HCT116 (cell line): ENCODE results near the gene SLK. TPM values are rescaled to one million over a fixed set of nuclear protein-coding genes. Genes with fewer than 3 reads are reported as not detected.

ENCODE experiments used
- ATAC-seq: fragments of 200-7000 bp; cut with Tn5 transposase; 2 replicates; pipeline ENCODE4 v1.9.1; 2020; ENCODE audit warnings: mild to moderate bottlenecking, moderate library complexity
- BruUV-seq: library from RNA; stranded (reverse); fragments of 400-500 nt; replicated peaks from 2 replicates; lab custom pipeline; 2021; lab: Mats Ljungman, UMichigan
- CTCF ChIA-PET: fragments of 300-600 bp; sonication (Branson Sonifier 250); formaldehyde crosslinking; loops from one replicate; lab custom pipeline; 2021; ENCODE audit warnings: antibody characterized with exemption; lab: Charles Lee
- POLR2A ChIA-PET: fragments of 300-600, 350-600 bp; sonication (Branson Sonifier 250); formaldehyde crosslinking; loops from one replicate; lab custom pipeline; 2021; ENCODE audit warnings: antibody characterized with exemption; lab: Charles Lee
- RAD21 ChIA-PET, 2 experiments: fragments of 300-600 bp; sonication (Branson Sonifier 250); formaldehyde crosslinking; loops; one replicate each; lab custom pipeline; 2023; ENCODE audit warnings: low total read pairs in 2 of 2; ENCODE audit not compliant: uncharacterized antibody in 2 of 2, unreplicated experiment in 2 of 2, low non-redundant PET in 1 of 2; lab: Charles Lee
- DNase-seq: peaks from one replicate; pipeline ENCODE4 v3.0.0-alpha.2; 2010; ENCODE audit warnings: low read depth, low spot score
- H2AFZ ChIP-seq: fragments of 200-600 bp; shearing (Covaris generic), sonication (generic); 2 replicates; pipeline ENCODE4 v1.6.1; 2017; ENCODE audit warnings: low read depth, mixed run types, mixed read lengths, antibody characterized with exemption, low read length; ENCODE audit not compliant: poor library complexity, severe bottlenecking
- H3K27ac ChIP-seq: 2 replicates; pipeline ENCODE4 v1.5.1; 2012; ENCODE audit warnings: low read depth, low read length
- H3K27me3 ChIP-seq: fragments of 200-600 bp; sonication (generic); 2 replicates; pipeline ENCODE4 v1.6.1; 2016; ENCODE audit warnings: mixed run types, low read length, mixed read lengths; ENCODE audit not compliant: insufficient read depth
- H3K36me3 ChIP-seq, 2 experiments: fragments of 200-500 bp in 1 of 2; fragments of 200-600 bp in 1 of 2; sonication (Bioruptor generic) in 1 of 2; sonication (generic) in 1 of 2; 2 replicates each; pipeline versions ENCODE4 v1.5.1 to v1.6.1; 2014 to 2016; ENCODE audit warnings: low read length in 2 of 2, inconsistent platforms in 1 of 2, mixed read lengths in 1 of 2, mixed run types in 1 of 2; ENCODE audit not compliant: insufficient read depth in 2 of 2, control insufficient read depth in 1 of 2
- H3K4me1 ChIP-seq, 2 experiments: fragments of 200-600 bp in 1 of 2; sonication (generic) in 1 of 2; 2 replicates each; pipeline versions ENCODE4 v1.5.1 to v1.6.1; 2012 to 2017; ENCODE audit warnings: low read length in 2 of 2, inconsistent platforms in 1 of 2, mild to moderate bottlenecking in 1 of 2, mixed read lengths in 1 of 2, mixed run types in 1 of 2, moderate library complexity in 1 of 2; ENCODE audit not compliant: insufficient read depth in 2 of 2, control insufficient read depth in 1 of 2
- H3K4me2 ChIP-seq: fragments of 200-600 bp; sonication (generic); 2 replicates; pipeline ENCODE4 v1.6.1; 2017; ENCODE audit warnings: mixed run types, low read length, mixed read lengths
- H3K4me3 ChIP-seq, 2 experiments: fragments of 200-600 bp in 1 of 2; sonication (generic) in 1 of 2; replicated peaks in 1 of 2; 2 replicates each; pipeline ENCODE4 v1.5.1; 2011 to 2016; ENCODE audit warnings: low read length in 2 of 2, control low read depth in 1 of 2, low read depth in 1 of 2, mild to moderate bottlenecking in 1 of 2, mixed read lengths in 1 of 2, mixed run types in 1 of 2
- H3K79me2 ChIP-seq: fragments of 200-600 bp; sonication (generic); 2 replicates; pipeline ENCODE4 v1.6.1; 2017; ENCODE audit warnings: mild to moderate bottlenecking, mixed run types, low read length, moderate library complexity, mixed read lengths; ENCODE audit not compliant: insufficient read depth
- H3K9ac ChIP-seq: fragments of 200-600 bp; sonication (generic); 2 replicates; pipeline ENCODE4 v1.6.1; 2016; ENCODE audit warnings: low read length, mixed read lengths
- H3K9me2 ChIP-seq: fragments of 200-600 bp; sonication (generic), shearing (Covaris generic); 2 replicates; pipeline ENCODE4 v1.6.1; 2017; ENCODE audit warnings: mixed run types, mild to moderate bottlenecking, moderate library complexity; ENCODE audit not compliant: insufficient read depth
- H3K9me3 ChIP-seq, 2 experiments: fragments of 200-500 bp in 1 of 2; fragments of 200-600 bp in 1 of 2; sonication (Bioruptor generic) in 1 of 2; sonication (generic) in 1 of 2; 2 replicates each; pipeline ENCODE4 v1.6.1; 2014 to 2017; ENCODE audit warnings: low read length in 2 of 2, mixed read lengths in 2 of 2, inconsistent platforms in 1 of 2, low read depth in 1 of 2, mild to moderate bottlenecking in 1 of 2, mixed run types in 1 of 2, moderate library complexity in 1 of 2; ENCODE audit not compliant: control insufficient read depth in 1 of 2, insufficient read depth in 1 of 2
- H4K20me1 ChIP-seq: fragments of 200-600 bp; sonication (generic), shearing (Covaris generic); 2 replicates; pipeline ENCODE4 v1.6.1; 2017; ENCODE audit warnings: mixed run types, mild to moderate bottlenecking, moderate library complexity; ENCODE audit not compliant: insufficient read depth
- CBX3 ChIP-seq: IDR thresholded peaks from 2 replicates; pipeline ENCODE4 v1.6.1; 2012; ENCODE audit warnings: low read depth
- CEBPB ChIP-seq: IDR thresholded peaks from 2 replicates; pipeline ENCODE4 v1.6.1; 2012; ENCODE audit warnings: low read depth
- EGR1 ChIP-seq: IDR thresholded peaks from 2 replicates; pipeline ENCODE4 v1.6.1; 2012; ENCODE audit warnings: low read depth
- EZH2phosphoT487 ChIP-seq: fragments of 200-600 bp; IDR thresholded peaks from 2 replicates; pipeline ENCODE4 v1.6.1; 2018; ENCODE audit warnings: antibody characterized with exemption, borderline replicate concordance
- FOSL1 ChIP-seq: IDR thresholded peaks from 2 replicates; pipeline ENCODE4 v1.6.1; 2012; ENCODE audit warnings: low read depth
- JUND ChIP-seq: IDR thresholded peaks from 2 replicates; pipeline ENCODE4 v1.6.1; 2012
- POLR2A ChIP-seq: IDR thresholded peaks from 2 replicates; pipeline ENCODE4 v1.7.0; 2011; ENCODE audit warnings: borderline replicate concordance; ENCODE audit not compliant: insufficient read depth, insufficient read length; ENCODE audit errors: extremely low read depth
- POLR2AphosphoS5 ChIP-seq: IDR thresholded peaks from 2 replicates; pipeline ENCODE4 v1.6.1; 2011; ENCODE audit warnings: mild to moderate bottlenecking, low read depth, low read length, moderate library complexity
- SIN3A ChIP-seq: IDR thresholded peaks from 2 replicates; pipeline ENCODE4 v1.6.1; 2012; ENCODE audit warnings: low read depth
- SRF ChIP-seq: IDR thresholded peaks from 2 replicates; pipeline ENCODE4 v1.6.1; 2012; ENCODE audit warnings: low read depth
- ZFX ChIP-seq: fragments of 450-650 bp; IDR thresholded peaks from 2 replicates; pipeline ENCODE4 v1.6.1; 2017
- ZNF274 ChIP-seq: fragments of 200-500 bp; sonication (Bioruptor generic); IDR thresholded peaks from 2 replicates; pipeline ENCODE4 v1.6.1; 2014; ENCODE audit warnings: mild to moderate bottlenecking, low read depth, low read length, inconsistent platforms
- intact Hi-C: fragments of 100-400 bp; cut with micrococcal nuclease; formaldehyde crosslinking; loops from 2 replicates; pipeline ENCODE4 v1.10.0; 2022
- total RNA-seq: library from RNA; stranded (reverse); gene quantifications from one replicate; pipeline ENCODE4 v1.2.1, GENCODE V29; 2021; ENCODE audit not compliant: unreplicated experiment
- TF ChIP-seq, protein P1 (sequence below), 3 experiments: fragments of 200-600 bp in 1 of 3; sonication (generic) in 1 of 3; IDR thresholded peaks in 2 of 3; conservative IDR thresholded peaks in 1 of 3; 2 replicates each; pipeline ENCODE4 v1.5.1; 2012 to 2017; ENCODE audit warnings: low read depth in 2 of 3, low read length in 2 of 3, antibody characterized with exemption in 1 of 3, borderline replicate concordance in 1 of 3, control low read depth in 1 of 3, mild to moderate bottlenecking in 1 of 3, mixed read lengths in 1 of 3, mixed run types in 1 of 3, moderate library complexity in 1 of 3; ENCODE audit not compliant: insufficient read depth in 1 of 3
- TF ChIP-seq, protein P2 (sequence below): IDR thresholded peaks from 2 replicates; pipeline ENCODE4 v1.6.1; 2012

Gene SLK
- total RNA-seq, 1 experiment from 2014 or later, result 44.2 TPM

GRCh38 chr10:103975169-103975568, 8.2 kb downstream of the SLK start:
- H3K4me2 ChIP-seq, result no peak overlapping the region

More at GRCh38 chr10:103975169-103975568, 8.2 kb downstream of the SLK start:
- H3K36me3 ChIP-seq, result no peaks in the 10 kb centered on the region
- no peaks in the 10 kb centered on the region for H3K9me2 ChIP-seq
- ChIA-PET POLR2A (no interaction called here), CTCF (no interaction called here), RAD21 (no interaction called here)
- H2AFZ ChIP-seq, result no peak overlapping the region
- ATAC-seq (no peak), DNase-seq (no peak)
- intact Hi-C loops, result no loop called here
- peaks cover 96% of the 10 kb centered on the region for H3K79me2 ChIP-seq
- no peaks in the 10 kb centered on the region for H3K9me3 ChIP-seq
- peaks cover 14 to 15% of the 10 kb centered on the region in 2 experiments; a peak in 3 of 4 replicates for H3K4me1 ChIP-seq
- H3K27ac ChIP-seq, result no peak overlapping the region
- H3K27me3 ChIP-seq, result no peaks in the 10 kb centered on the region
- TF ChIP-seq, protein P1, sequence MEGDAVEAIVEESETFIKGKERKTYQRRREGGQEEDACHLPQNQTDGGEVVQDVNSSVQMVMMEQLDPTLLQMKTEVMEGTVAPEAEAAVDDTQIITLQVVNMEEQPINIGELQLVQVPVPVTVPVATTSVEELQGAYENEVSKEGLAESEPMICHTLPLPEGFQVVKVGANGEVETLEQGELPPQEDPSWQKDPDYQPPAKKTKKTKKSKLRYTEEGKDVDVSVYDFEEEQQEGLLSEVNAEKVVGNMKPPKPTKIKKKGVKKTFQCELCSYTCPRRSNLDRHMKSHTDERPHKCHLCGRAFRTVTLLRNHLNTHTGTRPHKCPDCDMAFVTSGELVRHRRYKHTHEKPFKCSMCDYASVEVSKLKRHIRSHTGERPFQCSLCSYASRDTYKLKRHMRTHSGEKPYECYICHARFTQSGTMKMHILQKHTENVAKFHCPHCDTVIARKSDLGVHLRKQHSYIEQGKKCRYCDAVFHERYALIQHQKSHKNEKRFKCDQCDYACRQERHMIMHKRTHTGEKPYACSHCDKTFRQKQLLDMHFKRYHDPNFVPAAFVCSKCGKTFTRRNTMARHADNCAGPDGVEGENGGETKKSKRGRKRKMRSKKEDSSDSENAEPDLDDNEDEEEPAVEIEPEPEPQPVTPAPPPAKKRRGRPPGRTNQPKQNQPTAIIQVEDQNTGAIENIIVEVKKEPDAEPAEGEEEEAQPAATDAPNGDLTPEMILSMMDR (IDR thresholded peaks at IDR 0.05 in 2 of 3, conservative IDR thresholded peaks at IDR 0.05 in 1 of 3; ENCODE audit: borderline replicate concordance in 1 of 3, insufficient read depth in 1 of 3, low read depth in 2 of 3, low read length in 2 of 3), result no peak
- TF ChIP-seq JUND, result no peak
- no peak for TF ChIP-seq EGR1
- no peak for TF ChIP-seq POLR2A
- no peak for TF ChIP-seq EZH2phosphoT487
- TF ChIP-seq, protein P2, sequence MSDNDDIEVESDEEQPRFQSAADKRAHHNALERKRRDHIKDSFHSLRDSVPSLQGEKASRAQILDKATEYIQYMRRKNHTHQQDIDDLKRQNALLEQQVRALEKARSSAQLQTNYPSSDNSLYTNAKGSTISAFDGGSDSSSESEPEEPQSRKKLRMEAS, result no peak
- TF ChIP-seq CEBPB, result no peak
- no peak for TF ChIP-seq SIN3A
- no peak for TF ChIP-seq SRF
- TF ChIP-seq ZNF274, result no peak
- no peak for TF ChIP-seq ZFX
- TF ChIP-seq FOSL1, result no peak
- TF ChIP-seq CBX3, result no peak
- TF ChIP-seq POLR2AphosphoS5, result no peak
- no peak overlapping the region for H3K9ac ChIP-seq
- peaks cover 10% of the 10 kb centered on the region; the same call in 1 of the 2 replicates for H4K20me1 ChIP-seq
- H3K4me3 ChIP-seq, result no peak overlapping the region
- BruUV-seq, result no TSS peak
